GM12891 (cell line): ENCODE data around the gene CPNE5.

Source experiments
- DNase-seq: peaks from one replicate; pipeline ENCODE4 v3.0.0; 2011; ENCODE audit warnings: low spot score; ENCODE audit not compliant: insufficient read length
- FAIRE-seq: peaks from 2 replicates; lab custom pipeline; 2011; peaks lifted over from hg19 to GRCh38; lab: Jason Lieb, UNC
- PAX5 ChIP-seq: IDR thresholded peaks from 2 replicates; pipeline ENCODE4 v1.6.1; 2011; ENCODE audit warnings: low read length, moderate library complexity, mild to moderate bottlenecking; ENCODE audit not compliant: insufficient read depth, severe bottlenecking
- POLR2A ChIP-seq: IDR thresholded peaks from 2 replicates; pipeline ENCODE4 v1.6.1; 2011; ENCODE audit warnings: low read depth, low read length, control low read depth
- POLR2AphosphoS5 ChIP-seq: IDR thresholded peaks from 2 replicates; pipeline ENCODE4 v1.6.1; 2011; ENCODE audit warnings: low read depth, low read length, control low read depth
- POU2F2 ChIP-seq: IDR thresholded peaks from 2 replicates; pipeline ENCODE4 v1.6.1; 2011; ENCODE audit warnings: low read depth, mild to moderate bottlenecking, control low read depth, low read length, moderate library complexity
- SPI1 ChIP-seq: IDR thresholded peaks from 2 replicates; pipeline ENCODE4 v1.6.1; 2011; ENCODE audit warnings: low read depth, low read length, control low read depth
- TAF1 ChIP-seq: IDR thresholded peaks from 2 replicates; pipeline ENCODE4 v1.6.1; 2011; ENCODE audit warnings: low read depth, low read length, control low read depth

CPNE5 gene

DNA sequence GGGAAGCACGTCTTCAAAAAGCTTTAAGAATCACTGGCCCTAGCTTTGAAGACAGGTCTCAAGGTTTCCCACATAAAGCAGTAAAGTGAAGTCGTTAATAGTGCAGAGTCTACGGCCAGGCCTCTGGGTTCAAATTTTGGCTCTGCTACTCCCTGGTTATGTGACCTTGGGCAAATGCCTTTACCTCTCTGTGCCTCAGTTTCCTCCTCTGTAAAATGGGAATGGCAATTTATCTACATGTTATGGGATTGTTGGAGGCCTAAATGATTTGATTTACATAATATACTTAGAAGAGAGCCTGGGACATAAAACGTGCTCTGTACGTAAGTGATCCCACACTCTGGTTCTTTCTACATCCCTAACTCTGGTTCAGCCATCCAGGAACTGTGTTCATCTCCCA, 32.1 kb downstream of the CPNE5 start:
- FAIRE-seq (no peak), DNase-seq (no peak)
- TF ChIP-seq SPI1, result no peak
- TF ChIP-seq PAX5, result no peak
- TF ChIP-seq POU2F2, result no peak
- TF ChIP-seq TAF1, result no peak
- no peak for TF ChIP-seq POLR2A
- no peak for TF ChIP-seq POLR2AphosphoS5

DNA sequence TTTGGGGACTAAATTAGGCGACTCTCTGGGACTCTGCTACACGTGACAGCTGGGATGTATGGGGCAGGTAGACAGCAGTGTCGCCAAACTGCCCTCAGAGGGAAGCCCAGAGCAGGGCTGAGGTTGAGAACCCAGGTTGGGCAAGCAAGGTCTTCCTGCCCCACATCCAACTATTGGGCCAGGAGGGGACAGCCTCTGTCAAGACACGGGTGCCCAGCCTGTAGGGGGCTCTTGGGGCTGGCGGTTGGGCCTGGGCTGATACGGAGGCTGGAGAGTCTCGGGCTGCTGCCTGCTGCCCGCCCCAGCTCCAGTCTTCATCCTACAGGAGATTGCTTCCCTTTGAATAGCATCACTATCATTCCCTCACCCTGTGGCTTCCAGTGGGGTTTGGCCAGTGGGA, 33.3 kb downstream of the CPNE5 start:
- TF ChIP-seq PAX5, result no peak
- TF ChIP-seq POU2F2, result no peak
- no peak for TF ChIP-seq TAF1
- no peak for TF ChIP-seq POLR2AphosphoS5
- no peak for TF ChIP-seq SPI1
- no peak for TF ChIP-seq POLR2A
- no peak for DNase-seq
- no peak for FAIRE-seq

DNA sequence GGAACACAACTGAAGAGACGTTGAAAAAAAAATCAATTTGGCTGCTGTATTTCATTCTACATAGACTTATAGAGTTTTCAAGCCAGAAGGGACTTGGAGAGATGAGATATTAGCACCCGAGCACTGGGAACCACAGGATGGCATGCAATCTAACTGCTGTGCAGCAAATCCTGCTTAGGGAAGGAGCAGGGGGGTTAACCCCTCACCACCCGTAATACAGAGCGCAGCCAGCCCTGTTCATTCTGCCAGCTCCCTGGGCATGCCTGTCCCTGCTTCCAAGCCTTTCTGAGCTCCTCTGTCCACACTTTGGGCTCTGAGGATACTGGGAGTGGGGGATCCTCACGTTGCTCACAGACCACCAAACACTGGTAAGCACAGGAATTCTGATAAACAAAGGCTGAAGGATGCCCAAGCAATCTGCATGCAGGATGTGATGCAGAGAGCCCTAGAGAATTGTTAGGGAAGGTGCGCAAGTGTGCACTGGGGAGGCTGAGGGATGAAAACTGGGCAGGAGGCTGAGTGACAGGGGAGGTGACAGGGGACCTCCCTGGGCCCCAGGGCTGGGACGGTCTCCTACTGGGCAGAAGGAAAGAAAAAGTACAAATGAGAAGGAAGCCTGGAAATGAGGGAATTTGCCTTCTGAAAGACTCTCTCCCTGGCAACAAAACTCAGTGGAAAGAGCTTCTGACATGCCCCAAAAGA, 34.0 kb downstream of the CPNE5 start:
- DNase-seq, result no peak
- no peak for FAIRE-seq
- TF ChIP-seq PAX5, result no peak
- no peak for TF ChIP-seq POU2F2
- TF ChIP-seq POLR2AphosphoS5, result no peak
- no peak for TF ChIP-seq POLR2A
- no peak for TF ChIP-seq SPI1
- no peak for TF ChIP-seq TAF1

DNA sequence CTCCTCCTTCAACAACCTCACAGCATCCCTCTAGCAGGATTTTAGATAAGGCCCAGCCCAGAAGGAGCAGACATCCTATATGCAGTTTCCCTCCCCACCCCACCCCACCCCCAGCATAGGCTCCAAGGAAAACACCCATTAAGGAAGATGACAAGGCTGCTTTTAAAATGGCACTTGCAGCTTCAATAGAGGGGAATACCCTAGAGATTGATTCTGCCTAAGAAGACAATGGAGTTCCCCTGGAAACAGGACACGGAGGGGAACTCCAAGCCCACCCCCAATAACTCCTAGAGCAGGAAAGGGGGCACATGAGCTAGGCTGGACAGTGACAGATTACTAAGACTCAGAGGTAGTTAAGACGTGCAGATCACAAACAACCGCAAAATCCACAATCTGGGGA, 34.7 kb downstream of the CPNE5 start:
- DNase-seq (no peak), FAIRE-seq (no peak)
- TF ChIP-seq POLR2AphosphoS5, result no peak
- TF ChIP-seq POLR2A, result no peak
- no peak for TF ChIP-seq TAF1
- no peak for TF ChIP-seq PAX5
- no peak for TF ChIP-seq POU2F2
- TF ChIP-seq SPI1, result no peak

GRCh38 chr6:36803908-36804307, 35.3 kb downstream of the CPNE5 start:
- no peak for FAIRE-seq
- no peak for DNase-seq
- TF ChIP-seq POLR2AphosphoS5 (no peak), POLR2A (no peak), SPI1 (no peak), TAF1 (no peak), POU2F2 (no peak), PAX5 (no peak)

- DNase-seq (no peak), FAIRE-seq (no peak)
These were observed 35.8 kb downstream of the CPNE5 start for GRCh38 chr6:36803482-36803881.

GRCh38 chr6:36800223-36801076, 38.8 kb downstream of the CPNE5 start:
- FAIRE-seq (no peak), DNase-seq (no peak)
- TF ChIP-seq TAF1 (no peak), POLR2A (no peak), POU2F2 (no peak)

More at GRCh38 chr6:36803482-36803881, 35.8 kb downstream of the CPNE5 start:
- TF ChIP-seq POU2F2 (no peak), TAF1 (no peak), POLR2A (no peak), PAX5 (no peak), POLR2AphosphoS5 (no peak), SPI1 (no peak)

DNA sequence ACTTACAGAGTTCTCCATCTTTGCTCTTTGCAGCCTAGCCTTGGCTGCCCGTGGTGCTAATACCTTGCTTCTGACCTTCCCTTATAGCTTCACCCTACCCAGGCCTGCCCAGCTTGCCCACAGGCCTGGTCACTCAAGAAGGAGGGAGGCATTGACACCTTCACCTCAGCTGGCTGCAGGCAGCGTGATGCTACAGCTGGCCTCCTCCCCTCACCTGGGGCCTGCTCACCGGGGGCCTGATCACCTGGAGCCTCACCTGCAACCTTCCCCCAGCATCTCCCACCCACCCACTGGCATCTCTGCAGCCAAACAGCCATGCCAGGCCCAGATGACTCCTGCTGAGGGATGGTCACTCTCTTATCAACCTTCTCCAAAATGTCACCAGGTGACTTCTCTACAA, 40.4 kb downstream of the CPNE5 start:
- DNase-seq (no peak), FAIRE-seq (no peak)
- no peak for TF ChIP-seq POLR2A

GRCh38 chr6:36797653-36798052, 41.6 kb downstream of the CPNE5 start:
- DNase-seq, result no peak
- no peak for FAIRE-seq
- no peak for TF ChIP-seq POU2F2
- TF ChIP-seq PAX5, result no peak
- TF ChIP-seq TAF1, result no peak
- TF ChIP-seq POLR2A, result no peak
- no peak for TF ChIP-seq POLR2AphosphoS5
- no peak for TF ChIP-seq SPI1

- no peak for FAIRE-seq
- TF ChIP-seq POU2F2 (no peak), POLR2AphosphoS5 (no peak), TAF1 (no peak), SPI1 (no peak), PAX5 (no peak), POLR2A (no peak)
- DNase-seq, result no peak
These were observed 42.2 kb downstream of the CPNE5 start for GRCh38 chr6:36797055-36797454.
